ENCODE measurements around the gene MICOS13. TPM values are rescaled to one million over a fixed set of nuclear protein-coding genes. Genes with fewer than 3 reads are reported as not detected.

The MICOS13 gene, protein sequence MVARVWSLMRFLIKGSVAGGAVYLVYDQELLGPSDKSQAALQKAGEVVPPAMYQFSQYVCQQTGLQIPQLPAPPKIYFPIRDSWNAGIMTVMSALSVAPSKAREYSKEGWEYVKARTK
- 23.6 TPM for total RNA-seq (ENCODE audit: unreplicated experiment)
- long read RNA-seq, transcript C19orf70-201 (4 exons, 896 nt) = major isoform, 22 of 26 reads
- long read RNA-seq, partial matches to known transcripts = 1 of 26 reads
- long read RNA-seq, other reads (novel, unspliced or antisense) = 1 of 26 reads

DNA sequence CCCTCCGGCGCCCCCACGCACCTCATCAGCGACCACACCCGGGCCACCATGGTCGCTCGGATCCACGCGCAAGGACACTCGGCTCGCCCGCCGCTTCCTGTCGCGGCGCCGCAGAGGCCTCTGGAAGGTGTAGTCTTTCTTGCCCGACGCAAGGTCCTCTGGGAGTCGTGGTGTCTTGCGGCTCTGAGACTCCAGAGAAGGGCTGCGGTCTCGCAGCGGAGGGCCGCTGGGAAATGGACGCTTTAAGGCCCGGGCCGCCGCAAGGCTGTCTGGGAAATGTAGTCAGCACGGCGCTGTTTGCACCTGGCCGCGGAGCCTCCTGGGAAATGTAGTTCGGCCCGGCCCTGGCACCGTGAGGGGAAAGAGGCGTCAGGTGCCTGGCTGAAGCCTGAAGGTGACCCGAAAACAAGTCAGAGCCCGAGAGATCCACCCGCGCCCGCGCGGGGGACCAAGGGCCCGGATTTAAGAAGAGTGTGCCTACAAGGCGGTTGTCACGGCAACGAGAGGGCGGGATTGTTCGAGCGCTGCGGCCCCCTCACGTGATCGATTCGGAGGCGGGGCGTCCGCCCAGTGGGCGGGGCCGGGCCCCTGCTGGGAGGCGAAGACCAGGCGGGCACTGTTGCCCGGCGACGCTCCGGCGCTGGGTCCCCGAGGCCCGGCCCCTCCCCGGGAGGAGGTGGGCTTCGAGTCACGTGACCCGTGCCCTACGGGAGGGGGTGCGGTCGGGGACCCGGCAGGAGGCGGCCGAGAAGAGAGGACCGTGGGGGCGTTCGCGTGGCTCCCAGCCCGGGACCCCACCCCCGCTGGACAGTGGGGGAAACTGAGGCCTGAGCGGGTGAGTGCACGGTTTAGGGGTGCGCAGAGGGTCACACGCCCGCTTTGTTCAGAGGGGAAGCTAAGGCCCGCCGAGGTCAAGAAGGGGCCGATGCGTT lies at the start of gene MICOS13, which contains the start of gene HSD11B1L:
TSS of gene MICOS13 (minus strand) at position 80 of the 932 bp plus-strand sequence. CDS start at position 50, 30 bp downstream.
TSS of gene HSD11B1L (plus strand) at position 591 of the 932 bp plus-strand sequence. CDS start 3,806 bp downstream, outside the sequence.
- DNase-seq (ENCODE audit: low spot score) = peak; percentile 98
- peaks cover 24% of the 10 kb centered on the region for H3K4me1 Mint-ChIP-seq (ENCODE audit: unreplicated experiment)
- H3K27ac Mint-ChIP-seq (ENCODE audit: unreplicated experiment) = peak within 1 kb of the TSS; percentile 97
- H3K27me3 Mint-ChIP-seq (ENCODE audit: unreplicated experiment) = peaks cover 26% of the 10 kb centered on the region
- TF ChIP-seq, protein P1, sequence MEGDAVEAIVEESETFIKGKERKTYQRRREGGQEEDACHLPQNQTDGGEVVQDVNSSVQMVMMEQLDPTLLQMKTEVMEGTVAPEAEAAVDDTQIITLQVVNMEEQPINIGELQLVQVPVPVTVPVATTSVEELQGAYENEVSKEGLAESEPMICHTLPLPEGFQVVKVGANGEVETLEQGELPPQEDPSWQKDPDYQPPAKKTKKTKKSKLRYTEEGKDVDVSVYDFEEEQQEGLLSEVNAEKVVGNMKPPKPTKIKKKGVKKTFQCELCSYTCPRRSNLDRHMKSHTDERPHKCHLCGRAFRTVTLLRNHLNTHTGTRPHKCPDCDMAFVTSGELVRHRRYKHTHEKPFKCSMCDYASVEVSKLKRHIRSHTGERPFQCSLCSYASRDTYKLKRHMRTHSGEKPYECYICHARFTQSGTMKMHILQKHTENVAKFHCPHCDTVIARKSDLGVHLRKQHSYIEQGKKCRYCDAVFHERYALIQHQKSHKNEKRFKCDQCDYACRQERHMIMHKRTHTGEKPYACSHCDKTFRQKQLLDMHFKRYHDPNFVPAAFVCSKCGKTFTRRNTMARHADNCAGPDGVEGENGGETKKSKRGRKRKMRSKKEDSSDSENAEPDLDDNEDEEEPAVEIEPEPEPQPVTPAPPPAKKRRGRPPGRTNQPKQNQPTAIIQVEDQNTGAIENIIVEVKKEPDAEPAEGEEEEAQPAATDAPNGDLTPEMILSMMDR (IDR thresholded peaks at IDR 0.05; ENCODE audit: unreplicated experiment) = no peak
- H3K36me3 Mint-ChIP-seq (ENCODE audit: low read depth, unreplicated experiment) = peaks cover 10% of the 10 kb centered on the region
- H3K4me3 Mint-ChIP-seq (ENCODE audit: unreplicated experiment) = peak within 1 kb of the TSS; percentile 94
- no peaks in the 10 kb centered on the region for H3K9me3 Mint-ChIP-seq (ENCODE audit: unreplicated experiment)

DNA sequence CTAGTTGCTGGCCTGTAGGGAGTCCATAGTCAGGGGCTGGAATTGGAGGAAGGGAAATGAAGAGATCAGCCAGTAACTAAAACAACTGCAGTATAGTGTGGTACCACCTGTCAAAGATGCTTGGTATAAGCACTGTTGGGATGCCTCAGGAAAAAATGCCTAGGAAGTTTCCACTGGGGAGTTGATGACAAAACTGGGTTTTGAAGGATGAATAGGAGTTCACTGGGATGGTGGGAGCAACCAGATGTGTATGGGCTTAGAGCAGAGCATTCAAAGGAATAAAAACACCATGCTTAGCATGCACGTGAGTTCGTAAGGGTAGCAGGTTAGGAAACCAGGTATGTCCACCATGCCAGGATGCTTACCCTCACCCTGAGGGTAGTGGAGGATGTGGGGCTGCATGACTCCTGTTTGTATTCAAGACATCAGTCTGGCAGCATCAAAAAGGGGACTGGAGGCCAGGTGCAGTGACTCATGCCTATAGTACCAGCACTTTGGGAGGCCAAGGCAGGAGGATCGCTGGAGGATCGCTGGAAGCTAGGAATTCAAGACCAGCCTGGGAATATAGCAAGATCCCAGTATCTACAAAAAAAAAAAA lies 47.2 kb upstream of the MICOS13 start:
- no peak for DNase-seq (ENCODE audit: low spot score)
- H3K27ac Mint-ChIP-seq (ENCODE audit: unreplicated experiment) = no peak overlapping the region
- no peaks in the 10 kb centered on the region for H3K36me3 Mint-ChIP-seq (ENCODE audit: low read depth, unreplicated experiment)
- no peaks in the 10 kb centered on the region for H3K9me3 Mint-ChIP-seq (ENCODE audit: unreplicated experiment)
- H3K27me3 Mint-ChIP-seq (ENCODE audit: unreplicated experiment) = no peaks in the 10 kb centered on the region
- no peak overlapping the region for H3K4me3 Mint-ChIP-seq (ENCODE audit: unreplicated experiment)
- no peaks in the 10 kb centered on the region for H3K4me1 Mint-ChIP-seq (ENCODE audit: unreplicated experiment)
- TF ChIP-seq, protein P1 (IDR thresholded peaks at IDR 0.05; ENCODE audit: unreplicated experiment) = no peak

DNA sequence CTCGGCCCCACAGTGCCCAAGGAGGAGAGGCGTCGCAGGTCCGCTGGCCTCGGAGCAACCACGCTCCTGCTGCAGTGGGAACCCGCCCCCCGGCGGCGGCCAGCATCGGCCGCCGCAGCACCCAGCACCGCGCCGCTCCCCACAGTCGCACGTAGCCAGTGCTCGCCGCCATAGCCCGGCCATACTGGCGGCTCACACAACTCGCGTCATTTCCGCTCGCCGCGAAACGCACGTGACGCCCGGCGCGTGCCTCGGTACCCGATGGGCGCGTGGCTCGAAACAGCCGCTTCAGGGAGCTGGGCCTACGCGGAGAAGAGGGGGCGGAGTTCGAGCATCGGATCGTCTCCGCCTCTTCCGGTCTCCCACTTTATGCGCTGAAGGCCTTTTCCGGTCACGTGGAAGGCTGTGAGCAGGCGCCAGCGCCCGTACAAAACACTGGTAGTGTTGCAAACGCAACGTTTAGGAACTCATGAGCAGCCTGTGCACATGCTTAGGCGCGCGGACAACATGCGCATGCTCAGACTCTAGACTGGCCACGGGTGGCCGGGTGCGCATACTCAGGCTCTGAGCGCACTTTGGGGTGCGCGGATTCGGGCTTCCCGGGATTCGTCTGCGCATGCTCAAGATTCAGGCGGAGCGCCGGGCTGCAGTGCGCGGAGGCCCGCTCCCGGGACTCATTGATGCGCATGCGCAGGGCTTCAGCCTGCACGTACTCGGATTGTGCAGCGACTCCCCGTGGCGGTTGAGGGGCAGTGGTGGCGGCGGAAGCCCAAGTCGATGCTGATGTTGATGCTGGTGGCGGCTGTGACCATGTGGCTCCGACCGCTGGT lies 39.9 kb upstream of the MICOS13 start, which contains the start of the genes CATSPERD and LONP1:
TSS of gene CATSPERD (plus strand) at position 677 of the 830 bp plus-strand sequence. CDS start at position 778, 101 bp downstream.
TSS of gene LONP1 (minus strand) at position 186 of the 830 bp plus-strand sequence. CDS start at position 172, 14 bp downstream.
- peak within 1 kb of the TSS; percentile 92 for H3K27ac Mint-ChIP-seq (ENCODE audit: unreplicated experiment)
- peaks cover 13% of the 10 kb centered on the region for H3K4me1 Mint-ChIP-seq (ENCODE audit: unreplicated experiment)
- H3K9me3 Mint-ChIP-seq (ENCODE audit: unreplicated experiment) = no peaks in the 10 kb centered on the region
- H3K4me3 Mint-ChIP-seq (ENCODE audit: unreplicated experiment) = peak within 1 kb of the TSS; percentile 95
- TF ChIP-seq, protein P1 (IDR thresholded peaks at IDR 0.05; ENCODE audit: unreplicated experiment) = peak; percentile 74
- H3K36me3 Mint-ChIP-seq (ENCODE audit: low read depth, unreplicated experiment) = peaks cover 4% of the 10 kb centered on the region
- peak; percentile 99 for DNase-seq (ENCODE audit: low spot score)
- H3K27me3 Mint-ChIP-seq (ENCODE audit: unreplicated experiment) = peaks cover 15% of the 10 kb centered on the region

DNA sequence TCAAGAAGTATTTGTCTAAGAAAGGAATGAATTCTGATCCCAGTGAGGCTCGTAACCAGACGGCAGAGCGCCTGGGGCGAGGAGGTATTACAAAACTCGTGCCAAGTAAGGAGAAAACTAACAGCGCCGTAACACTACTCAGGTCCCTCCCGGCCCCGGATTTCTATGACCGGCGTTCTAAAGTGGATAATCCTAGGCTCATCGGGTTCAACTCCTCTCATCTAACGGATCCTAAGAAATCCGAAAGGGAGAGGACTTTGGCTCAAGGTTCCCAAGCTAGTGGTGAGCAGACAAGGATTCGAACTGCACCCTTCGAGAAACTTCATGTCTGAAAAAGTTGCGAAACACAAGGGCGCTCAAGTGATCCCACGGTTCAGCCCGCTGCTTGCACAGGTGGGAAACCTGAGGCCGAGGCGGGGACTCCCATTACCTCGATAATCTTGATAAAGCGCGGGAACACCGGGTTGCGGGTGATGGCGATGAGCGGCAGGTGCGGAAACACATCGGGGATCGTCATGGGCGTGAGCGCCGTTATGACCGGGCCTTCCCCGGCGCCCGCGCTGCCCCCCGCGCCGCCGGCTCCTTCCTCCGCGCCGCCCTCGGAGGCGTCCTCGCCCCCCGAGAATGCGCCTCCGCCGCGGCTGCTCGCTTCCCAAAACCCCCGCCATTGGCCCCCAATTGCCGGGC lies 39.1 kb upstream of the MICOS13 start:
- H3K36me3 Mint-ChIP-seq (ENCODE audit: low read depth, unreplicated experiment) = peaks cover 4% of the 10 kb centered on the region
- H3K27me3 Mint-ChIP-seq (ENCODE audit: unreplicated experiment) = peaks cover 15% of the 10 kb centered on the region
- H3K27ac Mint-ChIP-seq (ENCODE audit: unreplicated experiment) = peak overlapping the region; percentile 92
- H3K4me3 Mint-ChIP-seq (ENCODE audit: unreplicated experiment) = peak overlapping the region; percentile 95
- H3K9me3 Mint-ChIP-seq (ENCODE audit: unreplicated experiment) = no peaks in the 10 kb centered on the region
- TF ChIP-seq, protein P1 (IDR thresholded peaks at IDR 0.05; ENCODE audit: unreplicated experiment) = no peak
- peaks cover 13% of the 10 kb centered on the region for H3K4me1 Mint-ChIP-seq (ENCODE audit: unreplicated experiment)
- no peak for DNase-seq (ENCODE audit: low spot score)
